HG03139 (cell line): ENCODE results near the gene MPV17L.
"Not testable (repeated sequence)": the region's sequence is repeated elsewhere in the genome, so short reads cannot be mapped to it uniquely, and the experiment has no call there.

Experiments used
- ATAC-seq: cut with Tn5 transposase; IDR thresholded peaks from one replicate; pipeline ENCODE4 v1.9.1; 2021; ENCODE audit not compliant: unreplicated experiment

The MPV17L gene

GRCh38 chr16:15450624-15451023 lies 55.1 kb downstream of the MPV17L start:
- ATAC-seq: no peak

GRCh38 chr16:15451098-15451731 lies 55.7 kb downstream of the MPV17L start:
- no peak for ATAC-seq

GRCh38 chr16:15452246-15452855 lies 56.8 kb downstream of the MPV17L start:
- no peak for ATAC-seq

GRCh38 chr16:15453296-15453695 lies 57.7 kb downstream of the MPV17L start:
- ATAC-seq: not testable (repeated sequence)

GRCh38 chr16:15454933-15455332 lies 59.4 kb downstream of the MPV17L start:
- ATAC-seq: not testable (repeated sequence)

- ATAC-seq: no peak
Measured at GRCh38 chr16:15457400-15457799, 61.8 kb downstream of the MPV17L start.

- ATAC-seq: no peak
Measured at GRCh38 chr16:15457958-15458357, 62.4 kb downstream of the MPV17L start.

GRCh38 chr16:15459791-15460190 lies 64.2 kb downstream of the MPV17L start:
- ATAC-seq: no peak

GRCh38 chr16:15460601-15461000 lies 65.0 kb downstream of the MPV17L start:
- ATAC-seq: no peak

GRCh38 chr16:15461376-15461775 lies 65.8 kb downstream of the MPV17L start:
- no peak for ATAC-seq
